HG02943 (cell line): ENCODE data around the gene GJB1.

ENCODE experiments used
- ATAC-seq: cut with Tn5 transposase; IDR thresholded peaks from one replicate; pipeline ENCODE4 v1.9.1; 2021; ENCODE audit warnings: mild to moderate bottlenecking, low read depth, moderate library complexity; ENCODE audit not compliant: unreplicated experiment

The GJB1 gene

DNA sequence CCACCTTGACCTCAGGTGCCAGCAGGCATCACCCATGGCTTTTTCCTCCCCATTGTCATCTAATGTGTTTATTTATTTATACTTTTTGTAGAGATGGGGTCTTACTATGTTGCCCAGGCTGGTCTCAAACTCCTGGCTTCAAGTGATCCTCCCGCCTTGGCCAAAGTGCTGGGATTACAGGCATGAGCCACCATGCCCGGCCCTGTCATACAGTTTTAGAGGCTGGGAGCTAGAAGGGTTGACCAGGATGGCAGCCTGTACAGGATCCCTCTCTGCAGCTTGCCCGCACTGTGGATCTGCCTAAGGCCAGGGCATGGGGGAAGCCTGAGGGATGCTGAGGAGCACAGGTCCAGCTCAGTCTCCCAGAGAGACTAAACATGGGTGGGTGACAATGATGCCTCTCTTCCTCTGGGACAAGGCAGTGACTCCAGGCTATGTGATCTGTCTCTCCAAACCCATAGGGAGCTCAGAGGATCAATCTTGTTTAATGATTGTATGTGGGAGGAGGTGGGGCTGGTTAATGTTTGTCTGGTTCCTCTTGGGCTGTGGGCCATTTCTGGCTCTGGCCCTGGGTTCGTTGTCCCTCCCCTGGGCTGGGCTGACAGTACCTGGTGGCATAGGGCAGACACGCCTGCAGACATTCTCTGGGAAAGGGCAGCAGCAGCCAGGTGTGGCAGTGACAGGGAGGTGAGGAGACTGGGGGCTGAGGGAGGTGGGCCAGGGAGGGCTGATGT is 8.3 kb upstream of the GJB1 start:
- no peak for ATAC-seq

GRCh38 chrX:71215338-71215912 is 7.6 kb upstream of the GJB1 start:
- ATAC-seq, result no peak

- ATAC-seq, result no peak
Measured at GRCh38 chrX:71216485-71216884, 6.5 kb upstream of the GJB1 start.

DNA sequence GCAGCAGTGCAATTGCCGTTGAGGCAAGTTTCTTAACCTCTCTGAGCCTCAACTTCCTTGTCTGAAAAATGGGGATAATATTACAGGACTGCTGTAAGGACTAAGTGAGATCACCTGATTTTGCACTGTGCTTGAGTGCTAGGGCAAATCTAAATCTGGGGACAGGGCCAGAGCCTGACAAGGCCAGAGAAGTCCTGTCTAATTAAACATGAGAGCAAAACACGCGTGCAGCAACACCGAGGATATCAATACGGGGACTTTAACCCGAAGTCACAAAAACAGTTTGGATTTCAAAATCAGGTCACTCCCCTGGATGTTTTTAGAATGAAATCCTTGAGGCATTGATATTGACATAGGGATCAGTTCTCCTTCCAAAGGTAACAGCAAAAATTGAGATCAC is 5.7 kb upstream of the GJB1 start:
- ATAC-seq, result no peak

GRCh38 chrX:71221145-71221544 is 1.9 kb upstream of the GJB1 start:
- no peak for ATAC-seq

- ATAC-seq, result no peak
Measured at GRCh38 chrX:71224098-71224708, 1.2 kb downstream of the GJB1 start.

DNA sequence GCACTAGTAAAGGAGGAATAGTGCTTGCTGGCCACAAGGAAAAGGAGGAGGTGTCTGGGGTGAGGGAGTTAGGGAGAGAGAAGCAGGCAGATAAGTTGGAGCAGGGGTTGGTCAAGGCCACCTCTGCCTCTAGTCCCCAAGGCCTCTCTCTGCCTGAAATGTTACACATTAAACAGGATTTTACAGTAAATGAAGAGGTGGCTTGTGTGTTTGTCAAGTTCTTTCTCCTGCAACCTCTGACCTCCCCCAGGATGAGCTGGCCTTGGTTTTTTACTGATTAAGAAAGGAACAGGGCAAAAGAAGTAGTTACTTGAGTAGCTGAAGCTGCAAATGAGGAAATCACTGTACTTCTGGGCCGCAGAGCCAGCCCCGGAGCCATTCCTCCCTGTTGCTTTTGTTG is 2.0 kb downstream of the GJB1 start:
- ATAC-seq, result no peak

- no peak for ATAC-seq
Measured at GRCh38 chrX:71225676-71226075, 2.7 kb downstream of the GJB1 start.

GRCh38 chrX:71227370-71228062 is 4.5 kb downstream of the GJB1 start:
- ATAC-seq, result no peak

GRCh38 chrX:71228063-71228642 is 5.1 kb downstream of the GJB1 start:
- no peak for ATAC-seq

DNA sequence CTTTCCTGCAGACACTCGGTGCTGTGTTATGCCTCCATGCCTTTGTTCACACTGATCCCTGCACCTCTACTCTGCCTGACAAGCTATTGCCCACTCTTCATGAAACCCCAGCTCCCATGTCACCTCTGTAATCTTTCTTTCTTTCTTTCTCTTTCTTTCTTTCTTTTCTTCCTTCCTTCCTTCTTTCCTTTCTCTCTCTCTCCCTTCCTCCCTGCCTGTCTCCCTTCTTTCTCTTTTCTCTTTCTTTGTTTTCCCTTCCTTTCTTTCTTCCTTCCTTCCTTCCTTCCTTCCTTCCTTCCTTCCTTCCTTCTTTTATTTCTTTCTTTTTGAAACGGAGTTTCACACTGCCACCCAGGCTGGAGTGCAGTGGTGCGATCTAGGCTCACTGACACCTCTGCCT is 12.5 kb downstream of the GJB1 start:
- ATAC-seq, result no peak

DNA sequence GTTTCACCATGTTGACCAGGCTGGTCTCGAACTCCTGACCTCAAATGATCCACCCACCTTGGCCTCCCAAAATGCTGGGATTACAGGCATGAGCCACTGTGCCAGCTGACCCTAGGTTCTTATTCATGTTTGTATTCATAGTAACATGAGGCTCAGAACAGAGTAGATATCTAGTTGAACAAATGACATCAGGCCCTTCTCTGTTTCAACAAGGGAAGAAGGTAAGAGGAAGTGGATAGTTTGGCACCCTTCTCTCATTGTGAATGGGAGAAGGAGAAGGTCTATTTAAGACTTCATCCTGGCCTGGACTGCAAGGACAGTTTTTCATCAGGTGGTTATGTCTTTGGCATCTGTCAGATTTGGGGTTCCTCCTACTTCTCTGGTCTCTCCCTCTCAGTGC is 13.8 kb downstream of the GJB1 start:
- no peak for ATAC-seq

GRCh38 chrX:71239781-71240180 is 16.8 kb downstream of the GJB1 start:
- ATAC-seq, result no peak

DNA sequence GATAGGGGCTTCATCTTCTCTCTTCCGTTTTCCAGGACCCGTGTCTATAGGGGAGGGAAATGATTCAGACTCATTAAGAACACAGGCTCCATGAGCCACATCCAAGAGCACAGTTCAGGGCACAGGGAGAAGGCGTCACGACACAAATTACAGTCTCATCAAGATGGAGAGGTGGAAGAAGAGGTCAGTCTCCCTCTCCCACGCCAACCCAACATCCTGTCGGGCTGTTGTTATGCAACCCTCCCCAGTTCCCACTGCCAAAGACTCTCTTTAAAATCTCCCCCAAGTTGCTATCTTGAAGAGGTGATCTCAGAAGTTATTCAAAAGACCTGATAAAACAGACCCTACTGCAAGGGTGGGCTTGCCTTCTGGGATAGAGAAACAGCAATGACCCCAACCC is 18.3 kb downstream of the GJB1 start:
- no peak for ATAC-seq

GRCh38 chrX:71244359-71245128 is 21.5 kb downstream of the GJB1 start:
- no peak for ATAC-seq

DNA sequence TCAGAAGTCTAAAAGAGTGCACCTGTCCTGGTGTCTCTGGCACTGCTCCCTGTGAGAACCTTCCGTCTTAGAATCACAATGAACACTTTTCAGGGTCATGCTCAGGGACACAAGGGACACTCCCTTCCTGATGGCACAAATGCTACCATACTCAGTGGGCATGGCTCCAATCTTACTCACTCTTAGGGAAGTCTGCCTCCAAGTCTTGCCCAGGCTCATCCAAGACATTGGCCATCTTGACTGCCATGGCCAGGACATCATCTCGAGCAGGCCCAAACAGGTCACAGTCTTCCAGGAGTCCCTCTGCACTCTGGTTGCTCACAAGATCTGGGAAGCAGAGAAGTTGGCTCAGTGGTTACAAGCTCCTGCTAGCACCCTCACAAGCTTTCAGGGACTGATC is 22.1 kb downstream of the GJB1 start:
- ATAC-seq, result no peak

DNA sequence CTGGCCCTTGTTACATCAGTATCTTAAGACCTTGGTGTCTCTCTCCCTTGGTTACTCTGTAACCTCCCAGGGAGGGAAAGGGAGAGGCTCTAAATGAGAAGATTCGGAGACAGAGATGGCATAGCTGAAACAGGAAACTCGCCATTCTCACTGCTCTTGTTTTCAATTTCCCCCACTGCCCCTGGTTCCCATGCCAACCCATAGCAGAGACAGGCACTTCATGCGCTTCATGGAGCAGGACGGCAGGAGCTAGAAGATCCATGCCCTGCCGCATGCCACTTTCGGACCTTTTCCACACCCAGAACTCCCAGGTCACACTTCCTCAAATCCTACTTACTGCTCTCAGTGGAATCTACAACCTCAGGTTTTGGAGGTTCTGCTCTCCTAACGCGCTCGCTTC is 27.8 kb downstream of the GJB1 start:
- ATAC-seq, result no peak

DNA sequence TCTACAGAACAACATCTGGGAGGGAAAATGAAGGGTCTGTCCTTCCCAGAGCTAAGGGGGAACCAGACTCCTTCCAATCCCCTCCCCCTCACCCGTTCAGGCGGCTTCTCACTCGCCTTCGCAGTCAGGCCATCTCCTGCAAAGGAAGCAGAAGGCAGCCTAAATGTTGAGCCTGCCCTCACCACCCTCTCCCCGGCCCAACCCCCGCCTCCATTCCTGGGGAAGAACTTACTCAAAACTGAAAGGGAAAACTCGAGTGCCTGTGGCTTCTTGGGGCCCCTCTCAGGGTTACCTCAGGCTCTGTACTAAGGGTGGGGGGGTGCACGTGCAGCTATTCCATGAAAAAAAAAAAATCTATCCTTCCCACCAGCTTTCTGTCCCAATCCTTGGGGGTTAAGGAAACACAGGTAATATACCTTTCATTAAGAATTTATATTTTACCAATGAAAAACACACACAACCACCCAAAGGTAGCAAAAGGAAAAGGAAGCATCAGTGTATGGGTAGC is 28.5 kb downstream of the GJB1 start:
- no peak for ATAC-seq

- ATAC-seq, result no peak
Measured at GRCh38 chrX:71252221-71252620, 29.2 kb downstream of the GJB1 start.
